Activated naive CD8-positive, alpha-beta T cell treated with anti-CD3 and anti-CD28 coated beads, Interleukin-2, amount 10 ng/mL, durations not matched to agents 7 days and 5 days (primary cell): Measurements from ENCODE around the gene CHST13. TPM values are rescaled to one million over a fixed set of nuclear protein-coding genes. Genes with fewer than 3 reads are reported as not detected.

Experiments
- ATAC-seq: fragments of 150-1000 bp; cut with Tn5 transposase; one replicate; pipeline ENCODE4 v1.10.0; 2021; ENCODE audit warnings: low read depth, moderate library complexity
- POLR2A ChIA-PET: fragments of 350-600 bp; sonication (Branson Sonifier 250); formaldehyde crosslinking; loops from one replicate; lab custom pipeline; 2021; ENCODE audit warnings: antibody characterized with exemption; lab: Charles Lee
- DNase-seq: peaks from one replicate; pipeline ENCODE4 v3.0.0; 2021
- H3K27ac Mint-ChIP-seq: one replicate; pipeline ENCODE4 v1.8.0; 2022; ENCODE audit warnings: mild to moderate bottlenecking, mixed read lengths
- H3K27me3 Mint-ChIP-seq: one replicate; pipeline ENCODE4 v1.8.0; 2022; ENCODE audit warnings: mild to moderate bottlenecking, moderate library complexity, mixed read lengths
- H3K36me3 Mint-ChIP-seq: one replicate; pipeline ENCODE4 v1.8.0; 2021; ENCODE audit warnings: mild to moderate bottlenecking, mixed read lengths
- H3K4me1 Mint-ChIP-seq: one replicate; pipeline ENCODE4 v1.8.0; 2021; ENCODE audit warnings: mixed read lengths
- H3K4me3 Mint-ChIP-seq: one replicate; pipeline ENCODE4 v1.8.0; 2022; ENCODE audit warnings: mild to moderate bottlenecking, moderate library complexity, mixed read lengths
- H3K9me3 Mint-ChIP-seq: one replicate; pipeline ENCODE4 v1.8.0; 2021; ENCODE audit warnings: mixed read lengths
- total RNA-seq, 2 experiments: library from RNA; stranded (reverse); gene quantifications; one replicate each; pipeline ENCODE4 v1.2.3, GENCODE V29; 2021

The CHST13 gene
- total RNA-seq, 2 experiments from 2014 or later: 0.28 TPM; not detected in 1

GRCh38 chr3:126503701-126504100, 20.3 kb upstream of the CHST13 start:
- POLR2A ChIA-PET: no interaction called here
- Mint-ChIP-seq H3K36me3 (no peaks in the 10 kb centered on the region), H3K27me3 (peaks cover 4% of the 10 kb centered on the region), H3K4me1 (peaks cover 2% of the 10 kb centered on the region), H3K4me3 (no peak overlapping the region), H3K9me3 (no peaks in the 10 kb centered on the region), H3K27ac (no peak overlapping the region)
- no peak for DNase-seq
- ATAC-seq: no peak

GRCh38 chr3:126507886-126508285, 16.1 kb upstream of the CHST13 start:
- H3K27me3 Mint-ChIP-seq: peaks cover 6% of the 10 kb centered on the region
- DNase-seq (no peak), ATAC-seq (no peak)
- no peak overlapping the region for H3K27ac Mint-ChIP-seq
- no peaks in the 10 kb centered on the region for H3K4me1 Mint-ChIP-seq
- no peaks in the 10 kb centered on the region for H3K36me3 Mint-ChIP-seq
- H3K4me3 Mint-ChIP-seq: no peak overlapping the region
- POLR2A ChIA-PET: no interaction called here
- no peaks in the 10 kb centered on the region for H3K9me3 Mint-ChIP-seq

GRCh38 chr3:126508564-126508964, 15.4 kb upstream of the CHST13 start:
- DNase-seq (no peak), ATAC-seq (no peak)
- Mint-ChIP-seq H3K4me3 (no peak overlapping the region), H3K9me3 (no peaks in the 10 kb centered on the region), H3K27ac (no peak overlapping the region), H3K4me1 (no peaks in the 10 kb centered on the region), H3K36me3 (no peaks in the 10 kb centered on the region), H3K27me3 (peaks cover 6% of the 10 kb centered on the region)
- POLR2A ChIA-PET: no interaction called here

- Mint-ChIP-seq H3K27me3 (peaks cover 4% of the 10 kb centered on the region), H3K36me3 (no peaks in the 10 kb centered on the region), H3K27ac (no peak overlapping the region), H3K4me1 (no peaks in the 10 kb centered on the region), H3K4me3 (no peak overlapping the region), H3K9me3 (no peaks in the 10 kb centered on the region)
- POLR2A ChIA-PET: no interaction called here
- no peak for DNase-seq
- ATAC-seq: no peak
These were observed 14.2 kb upstream of the CHST13 start for GRCh38 chr3:126509597-126510307.

- POLR2A ChIA-PET: no interaction called here
- no peak overlapping the region for H3K27ac Mint-ChIP-seq
These were observed 13.5 kb upstream of the CHST13 start for GRCh38 chr3:126510308-126510910.

GRCh38 chr3:126511291-126511690, 12.7 kb upstream of the CHST13 start:
- Mint-ChIP-seq H3K4me1 (no peaks in the 10 kb centered on the region), H3K4me3 (no peak overlapping the region), H3K36me3 (no peaks in the 10 kb centered on the region), H3K27ac (no peak overlapping the region), H3K9me3 (no peaks in the 10 kb centered on the region), H3K27me3 (peaks cover 2% of the 10 kb centered on the region)
- POLR2A ChIA-PET: no interaction called here
- peak; percentile 23 for DNase-seq
- ATAC-seq: no peak

More at GRCh38 chr3:126510308-126510910, 13.5 kb upstream of the CHST13 start:
- Mint-ChIP-seq H3K4me1 (no peaks in the 10 kb centered on the region), H3K4me3 (no peak overlapping the region), H3K36me3 (no peaks in the 10 kb centered on the region), H3K27me3 (peaks cover 2% of the 10 kb centered on the region), H3K9me3 (no peaks in the 10 kb centered on the region)
- DNase-seq: peak; percentile 22
- ATAC-seq: no peak

- ATAC-seq (no peak), DNase-seq (peak; percentile 14)
- Mint-ChIP-seq H3K36me3 (no peaks in the 10 kb centered on the region), H3K27ac (no peak overlapping the region), H3K4me3 (no peak overlapping the region), H3K4me1 (no peaks in the 10 kb centered on the region), H3K27me3 (peaks cover 2% of the 10 kb centered on the region), H3K9me3 (no peaks in the 10 kb centered on the region)
- POLR2A ChIA-PET: no interaction called here
These were observed 11.9 kb upstream of the CHST13 start for GRCh38 chr3:126512026-126512425.

- POLR2A ChIA-PET: interaction anchor here (0.7 kb wide), 1 partner anchor 94 kb away, joined by 3 read pairs; no protein-coding TSS in a partner anchor
- Mint-ChIP-seq H3K4me1 (no peaks in the 10 kb centered on the region), H3K36me3 (no peaks in the 10 kb centered on the region), H3K4me3 (no peak overlapping the region), H3K27ac (no peak overlapping the region), H3K27me3 (peaks cover 2% of the 10 kb centered on the region), H3K9me3 (no peaks in the 10 kb centered on the region)
- peak; percentile 22 for DNase-seq
- no peak for ATAC-seq
These were observed 10.9 kb upstream of the CHST13 start for GRCh38 chr3:126512916-126513650.

GRCh38 chr3:126514161-126514560, 9.8 kb upstream of the CHST13 start:
- DNase-seq: no peak
- Mint-ChIP-seq H3K4me3 (no peak overlapping the region), H3K4me1 (no peaks in the 10 kb centered on the region), H3K27me3 (peaks cover 2% of the 10 kb centered on the region), H3K9me3 (no peaks in the 10 kb centered on the region), H3K27ac (no peak overlapping the region), H3K36me3 (no peaks in the 10 kb centered on the region)
- POLR2A ChIA-PET: no interaction called here
- ATAC-seq: no peak

- H3K4me3 Mint-ChIP-seq: no peak overlapping the region
- no peaks in the 10 kb centered on the region for H3K9me3 Mint-ChIP-seq
- H3K4me1 Mint-ChIP-seq: no peaks in the 10 kb centered on the region
- H3K36me3 Mint-ChIP-seq: no peaks in the 10 kb centered on the region
- no peak for ATAC-seq
- POLR2A ChIA-PET: no interaction called here
- H3K27ac Mint-ChIP-seq: no peak overlapping the region
- peaks cover 2% of the 10 kb centered on the region for H3K27me3 Mint-ChIP-seq
- no peak for DNase-seq
These were observed 8.8 kb upstream of the CHST13 start for GRCh38 chr3:126515066-126515706.

- Mint-ChIP-seq H3K4me3 (no peak overlapping the region), H3K27me3 (peaks cover 3% of the 10 kb centered on the region), H3K36me3 (no peaks in the 10 kb centered on the region), H3K9me3 (no peaks in the 10 kb centered on the region), H3K27ac (no peak overlapping the region), H3K4me1 (no peaks in the 10 kb centered on the region)
- no peak for ATAC-seq
- POLR2A ChIA-PET: no interaction called here
- no peak for DNase-seq
These were observed 7.6 kb upstream of the CHST13 start for GRCh38 chr3:126516152-126516935.

GRCh38 chr3:126516936-126517290, 7.0 kb upstream of the CHST13 start:
- H3K27ac Mint-ChIP-seq: no peak overlapping the region
- no peaks in the 10 kb centered on the region for H3K4me1 Mint-ChIP-seq
- no peak overlapping the region for H3K4me3 Mint-ChIP-seq
- ATAC-seq (no peak), DNase-seq (no peak)
- H3K36me3 Mint-ChIP-seq: no peaks in the 10 kb centered on the region
- H3K9me3 Mint-ChIP-seq: no peaks in the 10 kb centered on the region
- POLR2A ChIA-PET: no interaction called here
- H3K27me3 Mint-ChIP-seq: peaks cover 3% of the 10 kb centered on the region
